ENCODE results near the gene NFKBIL1. TPM values are rescaled to one million over a fixed set of nuclear protein-coding genes. Genes with fewer than 3 reads are reported as not detected.

The NFKBIL1 gene
- total RNA-seq, 1 experiment from 2014 or later, result 16.2 TPM

DNA sequence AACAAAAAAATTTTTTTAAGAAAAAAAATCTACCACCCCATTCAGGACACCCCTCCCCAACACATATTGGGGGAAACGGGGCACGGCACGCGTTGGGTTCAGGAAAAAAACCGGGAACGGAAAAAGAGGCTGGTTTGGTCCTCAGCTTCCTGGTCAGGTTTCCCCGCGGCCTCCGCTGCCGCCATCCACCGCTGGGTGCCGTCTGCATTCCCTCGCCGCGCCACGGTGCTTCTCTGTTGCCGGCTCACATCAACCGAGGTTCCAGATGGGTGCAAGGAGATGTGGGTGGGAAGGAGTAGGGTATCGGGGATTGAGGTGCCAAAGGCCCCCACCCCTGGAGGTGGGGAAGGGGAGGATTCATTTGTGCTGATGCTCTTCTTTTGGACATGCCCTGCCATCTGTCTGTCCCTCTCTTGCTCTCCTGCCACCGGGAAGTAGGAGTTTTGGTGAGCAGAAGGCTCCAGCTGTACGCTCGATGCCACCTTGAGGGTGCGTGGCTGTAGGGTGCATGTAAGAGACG is 12.8 kb upstream of the NFKBIL1 start:
- no peak for DNase-seq (ENCODE audit: low read depth)

DNA sequence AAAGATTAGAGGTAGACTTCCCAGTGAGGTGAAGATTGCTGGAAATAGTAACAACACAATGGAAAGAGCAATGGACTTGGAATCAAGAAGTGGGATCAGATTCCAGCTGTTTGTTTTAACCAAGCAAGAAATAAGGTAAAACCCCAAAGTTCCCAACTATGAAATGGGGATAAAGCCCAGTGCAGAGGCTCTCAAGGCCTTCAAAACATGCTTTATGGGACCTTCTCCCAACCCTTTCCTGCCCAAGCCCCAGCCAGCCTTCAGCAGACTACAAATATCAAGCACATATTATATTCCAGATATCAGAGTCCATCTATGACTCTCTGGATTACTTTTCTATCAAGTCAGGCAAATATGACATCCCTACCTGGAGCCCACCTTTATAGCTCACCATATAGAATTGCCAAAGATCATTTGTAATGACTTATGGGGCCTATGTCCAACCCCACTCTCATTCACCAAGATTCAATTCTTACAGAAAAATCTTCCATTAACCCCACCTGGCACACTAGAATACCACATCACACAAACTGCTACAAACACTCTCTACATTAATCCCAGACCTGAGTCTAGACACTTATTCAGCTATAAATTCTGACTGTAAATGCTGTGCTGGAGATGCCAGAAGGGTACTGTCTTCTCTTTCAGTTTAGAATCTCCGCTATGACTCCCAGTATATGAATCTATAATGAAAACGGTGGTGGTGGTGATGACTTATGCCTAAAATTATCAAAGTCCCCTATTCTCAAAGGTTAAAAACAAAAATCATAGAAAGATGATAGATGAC is 11.7 kb upstream of the NFKBIL1 start:
- no peak for DNase-seq (ENCODE audit: low read depth)

DNA sequence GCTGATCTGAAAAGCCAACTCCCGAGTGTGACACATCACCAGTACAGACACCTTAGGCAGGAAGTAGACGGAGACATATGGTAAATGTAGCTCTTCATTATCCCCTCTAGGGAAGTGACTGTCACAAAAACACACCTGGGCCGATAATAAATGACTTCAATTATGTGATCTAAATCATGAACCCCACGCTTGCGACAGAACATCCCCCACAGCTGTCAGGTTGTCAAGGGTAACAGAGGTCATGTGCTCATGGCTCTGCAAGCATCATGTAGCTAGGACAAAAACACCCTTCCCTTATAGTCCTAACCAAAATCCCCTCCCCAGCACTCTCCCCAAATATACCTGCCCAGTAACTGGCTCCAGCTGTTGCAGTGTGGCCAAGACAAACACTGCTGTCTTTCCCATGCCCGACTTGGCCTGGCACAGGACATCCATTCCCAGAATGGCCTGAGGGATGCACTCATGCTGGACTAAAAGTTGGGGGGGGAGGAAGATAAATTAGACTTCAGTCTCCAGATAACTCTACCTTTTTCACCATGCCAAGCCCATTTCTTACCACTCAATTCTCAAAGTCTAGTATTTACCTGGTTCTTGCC is 8.5 kb upstream of the NFKBIL1 start:
- no peak for DNase-seq (ENCODE audit: low read depth)

DNA sequence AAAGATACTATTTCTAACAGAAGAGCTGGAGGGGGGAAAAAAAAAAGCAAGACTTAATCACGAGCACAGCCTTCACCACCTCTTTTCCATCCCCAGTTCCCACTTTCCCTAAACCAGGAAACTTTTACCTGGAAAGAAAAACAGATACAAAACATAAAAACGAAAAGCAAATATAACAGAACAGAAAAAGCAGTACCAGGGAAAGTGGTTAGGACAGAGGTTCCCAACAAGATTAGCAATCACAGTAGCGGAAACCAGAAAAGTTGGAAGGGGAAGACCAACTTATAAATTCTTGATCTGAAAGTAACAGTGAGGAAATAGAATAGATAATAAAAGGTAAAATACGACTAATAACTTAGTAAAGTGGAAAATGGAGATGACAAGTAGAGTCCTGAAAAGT is 6.8 kb upstream of the NFKBIL1 start:
- no peak for DNase-seq (ENCODE audit: low read depth)

DNA sequence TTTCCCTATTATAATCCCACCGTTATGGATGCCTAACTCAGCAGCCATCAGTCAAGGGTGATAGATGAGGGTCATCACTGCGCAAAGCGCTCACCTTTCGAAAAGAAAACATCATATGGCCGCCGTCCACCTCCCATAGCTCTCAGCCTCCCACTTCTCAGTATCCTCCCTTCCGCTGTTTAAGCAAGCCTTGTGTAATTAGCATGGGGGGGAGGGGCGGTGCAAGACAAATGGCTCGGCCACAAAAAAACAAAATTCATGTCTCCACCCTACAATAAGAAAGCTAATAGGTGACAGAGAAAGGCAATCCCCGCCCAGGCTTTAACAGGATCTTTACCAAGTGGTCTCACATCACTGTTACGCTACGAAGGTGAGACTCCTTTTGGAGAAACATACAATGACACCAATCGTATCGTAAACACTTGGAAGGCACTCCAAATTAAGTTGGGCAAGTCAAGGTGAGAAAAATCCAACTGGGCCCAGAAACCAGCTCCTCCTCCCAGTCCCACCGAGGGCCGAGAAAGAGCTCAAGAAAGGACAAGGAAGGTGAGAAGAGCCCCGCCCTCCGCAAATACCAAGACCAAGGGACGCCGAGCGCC is 6.2 kb upstream of the NFKBIL1 start:
- DNase-seq (ENCODE audit: low read depth), result peak; percentile 77

DNA sequence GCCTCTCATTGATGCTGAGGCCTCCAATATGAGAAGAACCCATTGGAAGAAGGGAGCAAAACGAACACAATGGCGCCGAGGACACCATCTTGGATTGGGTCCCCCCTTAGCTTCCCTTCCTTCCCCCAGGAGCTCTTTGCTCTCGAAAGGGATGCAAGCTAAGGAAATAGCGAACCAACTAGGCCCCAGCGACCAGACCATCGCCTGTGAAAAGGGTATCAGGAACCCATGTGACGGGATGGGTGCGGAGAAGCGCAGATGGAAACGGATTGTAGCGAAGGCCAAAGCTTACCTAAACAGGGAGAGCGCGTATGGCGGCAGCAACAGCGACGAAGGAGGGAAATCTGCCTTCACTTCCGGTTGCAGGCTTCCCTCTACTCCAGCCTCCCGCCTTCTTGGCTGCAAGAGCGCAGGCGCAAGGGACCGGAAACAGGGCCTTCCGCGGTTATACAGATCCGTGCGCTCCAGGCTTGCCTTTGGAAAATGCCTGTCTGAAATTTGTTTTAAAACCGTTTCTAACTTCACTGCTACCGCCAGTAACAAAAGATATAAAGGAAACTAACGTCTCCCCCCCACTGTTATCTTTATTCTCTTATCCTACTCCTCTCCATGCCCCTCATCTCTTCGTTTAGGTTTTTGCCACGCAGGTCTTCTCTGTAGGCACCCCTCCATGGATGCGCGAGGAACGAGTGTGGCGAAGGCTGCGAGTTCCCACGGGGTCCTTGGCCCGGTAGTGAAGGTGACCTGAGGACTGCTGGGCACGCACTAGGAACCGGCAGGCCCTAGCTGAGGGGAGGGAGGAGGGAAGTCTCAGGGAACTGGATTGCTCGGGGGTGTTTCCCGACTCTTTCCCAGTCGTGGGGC is 5.5 kb upstream of the NFKBIL1 start, which contains the start of gene DDX39B:
Gene DDX39B, minus strand, starts transcription at position 346 of the 864 bp plus-strand sequence. CDS start 1,471 bp downstream, outside the sequence.
- peak; percentile 99 for DNase-seq (ENCODE audit: low read depth)

DNA sequence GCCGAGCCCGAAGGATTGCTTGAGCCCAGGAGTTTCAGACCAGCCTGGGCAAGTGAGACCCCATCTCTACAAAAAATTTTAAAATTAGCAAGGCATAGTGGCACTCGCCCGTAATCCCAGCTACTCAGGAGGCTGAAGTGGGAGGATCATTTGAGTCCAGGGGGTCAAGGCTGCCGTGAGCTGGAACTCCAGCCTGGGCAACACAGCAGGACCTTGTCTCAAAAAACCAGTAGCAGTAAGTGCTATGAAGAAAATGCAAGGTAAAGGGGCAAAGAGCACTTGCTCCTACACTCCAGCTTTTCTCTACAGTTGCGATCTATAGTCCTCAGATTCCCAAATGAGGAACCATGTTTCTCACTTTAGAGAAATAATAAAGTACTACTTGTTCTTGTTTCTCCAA is 3.8 kb upstream of the NFKBIL1 start:
- no peak for DNase-seq (ENCODE audit: low read depth)

DNA sequence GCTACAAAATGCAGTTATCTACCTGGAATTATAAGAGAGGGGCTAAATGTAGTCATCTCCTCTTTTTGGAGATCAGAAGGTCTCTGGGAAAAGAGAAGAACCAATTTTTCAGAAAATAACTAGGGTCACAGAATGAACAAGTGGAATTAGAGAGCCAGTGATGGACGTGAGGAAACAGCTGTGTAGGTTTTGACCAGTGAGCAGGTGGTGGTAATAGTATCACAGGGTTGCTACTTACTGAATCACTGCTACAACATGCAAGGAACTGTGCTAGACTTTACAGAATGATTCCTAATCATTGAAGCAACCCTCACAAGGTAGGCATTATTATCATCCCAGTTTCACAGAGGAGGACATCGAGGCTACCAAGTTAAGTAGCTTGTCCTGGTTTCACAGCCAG is 2.7 kb upstream of the NFKBIL1 start:
- DNase-seq (ENCODE audit: low read depth), result no peak

DNA sequence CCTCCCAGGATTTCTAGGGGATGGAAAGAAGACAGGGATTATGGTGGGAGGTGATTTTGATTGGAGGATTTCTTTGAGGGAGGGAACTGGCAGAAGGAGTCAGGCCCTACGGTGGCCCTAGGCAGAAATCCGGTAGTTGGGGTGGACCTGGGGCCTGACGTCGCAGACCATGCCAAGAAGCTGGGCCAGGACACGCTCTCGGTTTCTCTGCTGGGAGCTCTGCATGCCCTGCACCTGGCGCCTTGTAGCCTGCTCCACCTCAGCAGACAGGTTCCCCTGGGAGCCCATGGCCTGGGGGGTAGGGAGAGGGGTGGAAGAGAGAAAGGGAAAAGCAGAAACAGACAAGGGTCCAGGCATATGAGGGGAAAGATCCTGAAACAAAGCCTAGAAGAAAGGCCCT is 2.1 kb upstream of the NFKBIL1 start:
- no peak for DNase-seq (ENCODE audit: low read depth)

DNA sequence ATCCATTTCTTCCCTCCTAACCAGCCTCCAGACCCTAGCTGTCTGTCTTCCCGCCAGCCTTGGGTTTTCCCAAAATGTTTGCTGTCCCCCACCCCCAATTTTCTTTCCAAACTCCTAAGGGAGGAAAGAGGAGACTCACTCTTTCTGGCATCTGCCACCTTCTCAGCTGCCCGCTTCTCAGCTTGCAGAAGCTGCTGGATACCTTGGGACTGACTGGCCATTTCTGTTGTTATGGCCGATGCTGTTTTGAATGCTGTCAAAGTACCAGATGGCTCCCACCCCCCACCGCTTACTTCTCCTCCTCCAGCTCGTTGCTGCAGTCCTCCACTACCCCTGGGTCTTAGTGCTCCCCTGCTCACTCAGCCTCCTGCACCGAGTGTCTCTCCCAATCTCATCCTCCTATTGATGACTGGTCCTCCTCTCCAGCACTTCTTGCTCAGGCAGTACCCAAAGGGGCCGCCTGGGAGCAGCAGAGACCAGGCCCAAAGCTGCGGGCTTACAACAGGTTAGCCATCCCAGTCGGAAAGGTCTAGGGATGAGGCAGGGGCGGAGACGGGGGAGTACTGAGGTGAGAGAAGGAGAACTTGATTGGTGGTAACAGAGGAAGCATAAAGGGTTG is 960 bp upstream of the NFKBIL1 start, which contains the start of gene ATP6V1G2:
Gene ATP6V1G2, minus strand, starts transcription at position 270 of the 619 bp plus-strand sequence. Its CDS starts 49 bp downstream, at position 221.
- DNase-seq (ENCODE audit: low read depth), result peak; percentile 93

DNA sequence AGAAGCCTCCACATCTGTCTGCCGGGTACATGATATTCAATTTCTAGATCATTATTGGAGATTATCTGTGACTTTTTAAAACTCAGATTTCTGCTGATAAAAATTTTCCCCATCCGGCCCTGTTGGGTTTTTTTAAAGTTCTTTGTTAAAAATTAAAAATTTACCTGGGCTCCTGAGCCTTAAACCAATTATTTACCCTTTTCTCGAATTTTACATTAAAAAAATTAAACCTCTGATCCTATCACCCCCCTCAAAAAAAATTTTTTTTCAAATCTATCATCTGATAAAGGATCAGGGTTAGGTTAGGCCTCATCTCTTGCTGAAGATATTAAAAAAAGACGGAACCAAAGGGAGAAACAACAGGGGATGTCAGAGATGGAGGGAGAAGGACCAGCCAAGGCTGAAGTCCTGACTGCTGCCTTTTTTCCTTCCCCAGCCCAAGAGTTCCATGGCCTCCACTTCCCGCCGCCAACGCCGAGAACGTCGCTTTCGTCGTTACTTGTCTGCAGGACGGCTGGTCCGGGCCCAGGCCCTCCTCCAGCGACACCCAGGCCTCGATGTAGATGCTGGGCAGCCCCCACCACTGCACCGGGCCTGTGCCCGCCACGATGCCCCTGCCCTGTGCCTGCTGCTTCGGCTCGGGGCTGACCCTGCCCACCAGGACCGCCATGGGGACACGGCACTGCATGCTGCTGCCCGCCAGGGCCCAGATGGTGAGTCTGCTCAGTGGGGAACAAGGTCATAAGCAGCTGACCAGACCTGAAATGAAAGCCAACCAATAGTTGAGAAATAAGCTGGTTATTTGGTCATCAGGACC is 527 bp downstream of the NFKBIL1 start:
- DNase-seq (ENCODE audit: low read depth), result no peak

DNA sequence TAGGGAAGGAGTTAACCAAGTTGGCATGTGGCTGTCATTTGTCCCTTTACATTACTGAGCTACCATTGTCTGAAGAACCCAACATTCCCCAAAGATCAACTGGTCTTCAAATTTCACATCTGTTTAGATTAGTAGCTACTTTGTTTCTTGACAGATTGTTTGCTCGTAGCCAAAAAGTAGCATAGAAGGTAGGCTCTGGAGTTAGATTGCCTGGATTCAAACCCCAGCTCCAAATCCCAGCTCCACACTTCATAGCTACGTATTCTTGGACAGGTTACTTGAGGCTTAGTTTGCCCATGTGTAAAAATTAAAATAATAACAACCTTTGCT is 1.1 kb downstream of the NFKBIL1 start:
- no peak for DNase-seq (ENCODE audit: low read depth)

DNA sequence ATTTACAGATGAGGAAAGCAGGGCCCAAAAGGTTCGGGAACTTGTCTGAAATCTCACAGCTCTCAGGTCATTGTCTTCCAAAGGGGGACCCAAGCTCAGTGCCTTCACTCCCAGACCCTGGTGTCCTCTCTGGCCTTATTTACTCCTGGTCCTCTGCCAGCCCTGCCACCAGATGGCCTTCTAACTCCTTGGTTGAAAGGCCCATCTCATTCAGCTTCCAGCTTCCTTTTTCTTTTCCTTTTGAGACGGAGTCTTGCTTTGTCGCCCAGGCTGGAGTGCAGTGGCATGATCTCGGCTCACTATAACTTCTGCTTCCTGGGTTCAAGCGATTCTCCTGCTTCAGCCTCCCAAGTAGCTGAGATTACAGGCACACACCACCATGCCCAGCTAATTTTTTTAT is 4.0 kb downstream of the NFKBIL1 start:
- peak; percentile 76 for DNase-seq (ENCODE audit: low read depth)

DNA sequence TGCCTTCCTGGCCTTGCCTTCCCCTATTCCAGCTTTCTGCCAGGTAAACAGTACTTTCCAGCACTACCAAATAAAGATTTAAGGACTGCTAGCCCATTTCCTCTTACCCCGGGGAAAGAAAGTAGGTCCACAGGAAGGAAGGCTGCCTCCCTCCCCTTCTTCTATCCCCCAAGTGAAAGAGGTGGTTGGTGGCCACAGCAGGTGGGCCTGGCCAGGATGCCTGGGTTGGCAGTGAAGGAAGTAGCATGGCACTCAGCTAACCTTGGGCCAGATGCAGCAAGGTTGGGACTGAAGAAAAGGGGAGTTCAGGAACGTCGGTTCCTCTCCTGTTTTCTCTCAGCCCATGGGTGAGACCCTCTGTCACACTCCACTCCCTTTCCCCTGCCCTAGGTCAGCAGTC is 8.9 kb downstream of the NFKBIL1 start:
- DNase-seq (ENCODE audit: low read depth), result no peak

DNA sequence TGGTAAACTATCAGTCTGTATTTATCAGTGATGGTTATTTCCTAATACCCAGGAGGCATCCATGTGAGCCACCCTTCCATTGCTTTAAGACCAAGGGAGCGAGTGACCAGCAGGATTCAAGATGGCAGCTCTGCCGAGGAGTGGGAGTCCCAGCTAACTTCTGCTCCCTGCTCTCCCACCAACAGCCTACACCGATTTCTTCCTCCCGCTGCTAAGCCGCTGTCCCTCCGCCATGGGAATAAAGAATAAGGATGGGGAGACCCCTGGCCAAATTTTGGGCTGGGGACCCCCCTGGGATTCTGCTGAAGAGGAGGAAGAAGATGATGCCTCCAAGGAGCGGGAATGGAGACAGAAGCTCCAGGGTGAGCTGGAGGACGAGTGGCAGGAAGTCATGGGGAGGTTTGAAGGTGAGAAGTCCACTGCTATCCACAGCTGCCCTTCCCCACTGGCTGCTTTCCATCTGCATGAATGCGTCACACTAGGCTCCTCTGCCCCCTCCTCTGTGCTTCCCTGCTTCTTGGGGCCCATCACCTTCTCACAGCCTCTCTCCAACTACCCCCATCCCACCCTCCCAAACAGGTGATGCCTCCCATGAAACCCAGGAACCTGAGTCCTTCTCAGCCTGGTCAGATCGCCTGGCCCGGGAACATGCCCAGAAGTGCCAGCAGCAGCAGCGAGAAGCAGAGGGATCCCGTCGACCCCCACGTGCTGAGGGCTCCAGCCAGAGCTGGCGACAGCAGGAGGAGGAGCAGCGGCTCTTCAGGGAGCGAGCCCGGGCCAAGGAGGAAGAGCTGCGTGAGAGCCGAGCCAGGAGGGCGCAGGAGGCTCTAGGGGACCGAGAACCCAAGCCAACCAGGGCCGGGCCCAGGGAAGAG is 10.3 kb downstream of the NFKBIL1 start:
- no peak for DNase-seq (ENCODE audit: low read depth)

DNA sequence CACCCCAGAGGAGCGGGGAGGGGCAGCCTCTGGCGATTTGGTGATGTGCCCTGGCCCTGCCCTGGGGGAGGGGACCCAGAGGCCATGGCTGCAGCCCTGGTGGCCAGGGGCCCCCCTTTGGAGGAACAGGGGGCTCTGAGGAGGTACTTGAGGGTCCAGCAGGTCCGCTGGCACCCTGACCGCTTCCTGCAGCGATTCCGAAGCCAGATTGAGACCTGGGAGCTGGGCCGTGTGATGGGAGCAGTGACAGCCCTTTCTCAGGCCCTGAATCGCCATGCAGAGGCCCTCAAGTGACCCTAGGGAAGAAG is 10.9 kb downstream of the NFKBIL1 start:
- DNase-seq (ENCODE audit: low read depth), result no peak

DNA sequence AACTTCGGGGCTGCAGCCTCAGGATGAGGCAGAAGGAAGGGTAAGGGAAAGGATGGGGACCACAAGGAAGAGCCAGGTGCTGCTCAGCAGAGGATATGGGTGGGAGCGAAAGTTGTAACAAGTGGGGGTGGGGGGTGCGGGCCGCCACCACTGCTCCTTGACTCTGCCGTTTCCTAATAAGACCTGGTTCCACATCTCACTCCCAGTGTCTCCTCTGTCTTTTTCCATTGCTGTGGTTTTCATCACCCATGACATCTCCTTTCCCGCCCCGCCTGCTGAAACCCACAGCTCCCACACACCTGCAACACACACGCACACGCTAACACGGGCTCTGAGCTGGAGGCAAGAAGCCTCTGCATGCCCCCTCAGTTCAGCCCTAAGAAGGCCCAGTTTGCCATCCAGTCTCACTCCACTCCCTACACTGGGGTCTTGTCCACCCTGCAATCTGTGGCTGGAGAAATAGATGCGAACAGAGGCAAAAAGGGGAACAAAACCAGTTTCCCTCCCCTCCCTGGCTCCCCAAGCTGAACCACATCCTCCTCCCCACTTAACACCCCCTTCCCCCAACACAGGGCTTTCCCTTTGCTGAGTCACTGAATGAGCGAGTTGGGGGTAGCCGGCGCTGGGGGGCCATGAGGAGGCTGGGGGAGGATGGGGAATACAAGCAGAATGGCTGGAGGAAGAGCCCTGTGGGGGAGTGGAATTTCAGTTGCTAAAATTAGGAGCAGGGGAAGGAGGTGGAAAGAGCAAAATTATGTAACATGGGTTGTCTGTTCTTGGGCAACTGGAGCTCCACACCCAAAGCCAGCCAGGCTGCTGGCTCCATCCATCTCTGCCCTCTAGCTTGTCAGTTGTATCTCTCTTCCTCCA is 11.5 kb downstream of the NFKBIL1 start:
- peak; percentile 60 for DNase-seq (ENCODE audit: low read depth)

DNA sequence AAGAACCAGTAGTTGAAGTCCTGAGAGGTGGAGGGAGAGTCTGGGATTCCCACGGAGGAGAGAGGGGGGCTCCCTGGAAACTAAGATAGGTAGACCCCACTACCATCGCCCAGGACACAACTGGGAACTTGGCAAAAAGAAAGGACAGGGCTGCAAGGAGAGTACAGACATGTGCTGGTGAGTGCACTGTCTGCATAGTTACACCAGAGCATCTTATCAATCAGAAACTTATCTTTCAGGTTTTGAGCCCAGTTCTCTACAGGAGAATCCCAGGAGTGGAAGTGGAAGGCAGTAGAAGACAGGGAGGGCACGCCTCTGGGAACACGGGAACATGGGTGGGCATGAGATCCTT is 12.2 kb downstream of the NFKBIL1 start:
- DNase-seq (ENCODE audit: low read depth), result no peak
